K562 (cell line): ENCODE results near the gene OSBPL1A. TPM values are rescaled to one million over a fixed set of nuclear protein-coding genes. Genes with fewer than 3 reads are reported as not detected.

ENCODE experiments used
- ATAC-seq: fragments of 200-7000 bp; cut with Tn5 transposase; 3 replicates; pipeline ENCODE4 v1.9.1; 2020; ENCODE audit warnings: moderate library complexity
- BruUV-seq: library from RNA; stranded (reverse); fragments of 400-500 nt; replicated peaks from 2 replicates; lab custom pipeline; 2021; lab: Mats Ljungman, UMichigan
- CTCF ChIA-PET: fragments of 300-600 bp; formaldehyde crosslinking; extraction: SDS; loops from one replicate; lab custom pipeline; 2021; ENCODE audit warnings: low intra/inter-chr PET ratio; lab: Yijun Ruan, JAX
- POLR2A ChIA-PET: fragments of 300-600, 350-650 bp; sonication (Branson Sonifier 250); formaldehyde crosslinking; extraction: SDS; loops from one replicate; lab custom pipeline; 2021; ENCODE audit warnings: antibody characterized with exemption, inconsistent platforms; lab: Yijun Ruan, JAX
- DNase-seq, 4 experiments: peaks; one replicate each; pipeline versions ENCODE4 v3.0.0 to v3.0.0-alpha.2; 2011 to 2018; ENCODE audit warnings: low spot score in 3 of 4, mixed read lengths in 3 of 4; ENCODE audit errors: extremely low read depth in 1 of 4
- FAIRE-seq: peaks from 2 replicates; lab custom pipeline; 2011; peaks lifted over from hg19 to GRCh38; lab: Jason Lieb, UNC
- H2AFZ ChIP-seq: 2 replicates; pipeline ENCODE4 v1.6.0; 2011; ENCODE audit warnings: low read depth, low read length, control low read depth, inconsistent platforms
- H3K27ac ChIP-seq: fragments of 200-600 bp; 3 replicates; pipeline ENCODE4 v1.8.0; 2011; ENCODE audit warnings: low read depth, mild to moderate bottlenecking, control low read depth, inconsistent platforms, low read length, moderate library complexity, mixed read lengths; ENCODE audit errors: extremely low read depth
- H3K27me3 ChIP-seq, 2 experiments: fragments of 300-600 bp in 1 of 2; 2 replicates in 1 of 2; 3 replicates in 1 of 2; pipeline versions ENCODE4 v1.6.0 to v1.8.0; 2011; ENCODE audit warnings: inconsistent platforms in 2 of 2, low read length in 2 of 2, mild to moderate bottlenecking in 1 of 2, mixed read lengths in 1 of 2, moderate library complexity in 1 of 2; ENCODE audit not compliant: control insufficient read depth in 2 of 2, insufficient read depth in 2 of 2
- H3K36me3 ChIP-seq: fragments of 300-600 bp; 3 replicates; pipeline ENCODE4 v1.8.0; 2011; ENCODE audit warnings: mild to moderate bottlenecking, low read length, inconsistent platforms; ENCODE audit not compliant: control insufficient read depth, insufficient read depth
- H3K4me1 ChIP-seq, 2 experiments: fragments of 200-600 bp in 1 of 2; replicated peaks in 1 of 2; 2 replicates in 1 of 2; 3 replicates in 1 of 2; pipeline versions ENCODE4 v1.5.1 to v1.8.0; 2011; ENCODE audit warnings: inconsistent platforms in 2 of 2, low read length in 2 of 2, mild to moderate bottlenecking in 1 of 2, mixed read lengths in 1 of 2, moderate library complexity in 1 of 2; ENCODE audit not compliant: control insufficient read depth in 2 of 2, insufficient read depth in 2 of 2
- H3K4me2 ChIP-seq: 2 replicates; pipeline ENCODE4 v1.6.1; 2011; ENCODE audit warnings: low read length, control low read depth, inconsistent platforms, mixed read lengths; ENCODE audit not compliant: insufficient read depth
- H3K4me3 ChIP-seq: fragments of 200-600 bp; sonication (generic), shearing (Covaris generic); 2 replicates; pipeline ENCODE4 v1.5.1; 2016; ENCODE audit warnings: control low read depth, inconsistent platforms
- H3K79me2 ChIP-seq: fragments of 200-600 bp; 3 replicates; pipeline ENCODE4 v1.8.0; 2011; ENCODE audit warnings: low read length, inconsistent platforms; ENCODE audit not compliant: control insufficient read depth, insufficient read depth
- H3K9ac ChIP-seq, 2 experiments: 2 replicates each; pipeline versions ENCODE4 v1.6.0 to v1.6.1; 2011; ENCODE audit warnings: low read depth in 2 of 2, low read length in 2 of 2, control low read depth in 1 of 2, inconsistent platforms in 1 of 2, mild to moderate bottlenecking in 1 of 2, mixed read lengths in 1 of 2; ENCODE audit not compliant: insufficient read depth in 1 of 2
- H3K9me1 ChIP-seq: one replicate; pipeline ENCODE4 v1.6.0; 2011; ENCODE audit warnings: inconsistent platforms, mild to moderate bottlenecking, low read length, moderate library complexity; ENCODE audit not compliant: control insufficient read depth, insufficient read depth
- H3K9me3 ChIP-seq: replicated peaks from 2 replicates; pipeline ENCODE4 v1.5.1; 2011; ENCODE audit warnings: low read depth, low read length, inconsistent platforms; ENCODE audit not compliant: control insufficient read depth, insufficient read depth
- H4K20me1 ChIP-seq: replicated peaks from 2 replicates; pipeline ENCODE4 v1.6.1; 2011; ENCODE audit warnings: low read length, inconsistent platforms, mixed read lengths; ENCODE audit not compliant: control insufficient read depth, insufficient read depth
- ATF2 ChIP-seq: sonication (generic); formaldehyde crosslinking; IDR thresholded peaks from 2 replicates; pipeline ENCODE4 v1.8.1; 2022; ENCODE audit warnings: missing genetic modification reagents
- BCL6 ChIP-seq: fragments of 250-450 bp; sonication (Bioruptor Pico); IDR thresholded peaks from 2 replicates; pipeline ENCODE4 v1.4.0; 2020
- C11orf30 ChIP-seq: fragments of 450-650 bp; IDR thresholded peaks from 2 replicates; pipeline ENCODE4 v1.6.1; 2016; ENCODE audit warnings: low read depth, mild to moderate bottlenecking
- CCAR2 ChIP-seq: fragments of 200-400 bp; formaldehyde crosslinking; IDR thresholded peaks from 2 replicates; pipeline ENCODE4 v1.6.1; 2017; ENCODE audit warnings: mild to moderate bottlenecking, low read depth, low read length
- HDAC8 ChIP-seq: fragments of 450-650 bp; IDR thresholded peaks from 2 replicates; pipeline ENCODE4 v1.6.1; 2016; ENCODE audit warnings: mild to moderate bottlenecking, missing genetic modification characterization, moderate library complexity, missing compliant biosample characterization
- MBD1 ChIP-seq: fragments of 250-450 bp; sonication (Bioruptor Pico); IDR thresholded peaks from 2 replicates; pipeline ENCODE4 v1.8.0; 2022; ENCODE audit warnings: inconsistent platforms
- NFIC ChIP-seq: fragments of 450-650 bp; IDR thresholded peaks from 2 replicates; pipeline ENCODE4 v1.6.1; 2017; ENCODE audit warnings: mild to moderate bottlenecking, inconsistent platforms
- RBM25 ChIP-seq: fragments of 200-400 bp; formaldehyde crosslinking; IDR thresholded peaks from 2 replicates; pipeline ENCODE4 v1.6.1; 2018; ENCODE audit warnings: low read length, low read depth, moderate library complexity; ENCODE audit not compliant: severe bottlenecking
- RBM39 ChIP-seq: fragments of 200-400 bp; formaldehyde crosslinking; optimal IDR thresholded peaks from 2 replicates; pipeline ENCODE3; 2018; ENCODE audit warnings: low read depth, low read length
- RNF2 ChIP-seq: sonication (generic); IDR thresholded peaks from 2 replicates; pipeline ENCODE4 v1.6.1; 2016
- ZBED1 ChIP-seq: IDR thresholded peaks from 2 replicates; pipeline ENCODE4 v1.6.1; 2014
- ZFP36 ChIP-seq: fragments of 150-350 bp; IDR thresholded peaks from 2 replicates; pipeline ENCODE4 v1.6.1; 2018; ENCODE audit warnings: low read length, low read depth; ENCODE audit not compliant: partially characterized antibody
- ZNF695 ChIP-seq: fragments of 450-650 bp; formaldehyde crosslinking; IDR thresholded peaks from 2 replicates; pipeline ENCODE4 v1.4.0; 2020; ENCODE audit warnings: mild to moderate bottlenecking, moderate library complexity
- WGBS: fragments of 100-300 bp; shearing (Covaris generic); methylation state at CpG from one replicate; pipeline ENCODE4 v1.1.6; 2016; ENCODE audit warnings: low coverage, mixed read lengths; ENCODE audit not compliant: insufficient coverage; ENCODE audit errors: missing lambda C conversion rate; 5-methylcytosine and 5-hydroxymethylcytosine counted together
- in situ Hi-C: fragments of 300-500 bp; cut with MboI; formaldehyde crosslinking; loops from 4 replicates; pipeline ENCODE4 v1.15.0; 2018; ENCODE audit warnings: inconsistent platforms, mixed read lengths
- intact Hi-C: fragments of 100-400 bp; cut with micrococcal nuclease; formaldehyde crosslinking; loops from 2 replicates; pipeline ENCODE4 v1.14.2; 2022
- polyA plus RNA-seq, 8 experiments: library from polyadenylated mRNA; depleted of rRNA in 4 of 8; stranded (reverse) in 5 of 8; unstranded in 3 of 8; fragments of >200 nt; fragmentation: Nextera tagmentation in 2 of 8; fragmentation: Illumina TruSeq in 1 of 8; extraction: Ambion mirVana in 2 of 8; extraction: Trizol in 1 of 8; gene quantifications; 2 replicates each; pipeline versions ENCODE4 v1.2.1 to v1.2.3, GENCODE V29; 2011 to 2014; ENCODE audit warnings: inconsistent platforms in 1 of 8, missing spikeins in 1 of 8
- total RNA-seq, 7 experiments: library from RNA; depleted of rRNA in 6 of 7; stranded (reverse); fragments of >200 nt in 6 of 7; fragmentation: Illumina TruSeq in 2 of 7; extraction: Trizol in 2 of 7; gene quantifications; 2 replicates each; pipeline versions ENCODE4 v1.2.1 to v1.2.3, GENCODE V29; 2011 to 2021; ENCODE audit warnings: low replicate concordance in 1 of 7

OSBPL1A gene
- total and polyA plus RNA-seq, 9 of the 15 experiments (the other 6 are each of a cell fraction or from before 2014, with no cell fraction given) = 0.40 to 0.49 TPM; not detected in 7

- TF ChIP-seq C11orf30 (no peak), CCAR2 (no peak), BCL6 (CRISPR knock-in tag) (no peak), ZBED1 (no peak), HDAC8 (no peak), RNF2 (no peak), NFIC (no peak), MBD1 (no peak), ZFP36 (no peak), ZNF695 (CRISPR knock-in tag) (no peak), RBM25 (no peak)
Observed at GRCh38 chr18:24126155-24126961, 271.3 kb downstream of the OSBPL1A start (continued).

- POLR2A ChIA-PET = no interaction called here
- TF ChIP-seq ATF2 (no peak), RBM39 (no peak)
Observed at GRCh38 chr18:24121625-24122024, 276.0 kb downstream of the OSBPL1A start.

More at GRCh38 chr18:24121625-24122024, 276.0 kb downstream of the OSBPL1A start:
- no peak for FAIRE-seq
- no TSS peak for BruUV-seq
- no peaks in the 10 kb centered on the region for H3K36me3 ChIP-seq
- DNase-seq = no peak
- intact Hi-C loops (no loop called here), in situ Hi-C loops (no loop called here)
- no peaks in the 10 kb centered on the region for H3K4me1 ChIP-seq
- H3K79me2 ChIP-seq = no peaks in the 10 kb centered on the region
- no peak overlapping the region for H3K4me3 ChIP-seq
- ATAC-seq = no peak
- H3K9me3 ChIP-seq = no peaks in the 10 kb centered on the region
- H3K9ac ChIP-seq = no peak overlapping the region
- no peaks in the 10 kb centered on the region for H4K20me1 ChIP-seq
- WGBS = 0% methylated on average over 2 of the region's 2 CpGs
- no peak overlapping the region for H2AFZ ChIP-seq
- no peaks in the 10 kb centered on the region for H3K9me1 ChIP-seq
- H3K27ac ChIP-seq = no peak overlapping the region
- CTCF ChIA-PET = no interaction called here
- no peak overlapping the region for H3K4me2 ChIP-seq
- H3K27me3 ChIP-seq = no peaks in the 10 kb centered on the region
